Measurements from ENCODE around the gene NETO2. TPM values are rescaled to one million over a fixed set of nuclear protein-coding genes. Genes with fewer than 3 reads are reported as not detected.

Gene NETO2
- total RNA-seq, 1 experiment from 2014 or later, result 54.4 TPM

DNA sequence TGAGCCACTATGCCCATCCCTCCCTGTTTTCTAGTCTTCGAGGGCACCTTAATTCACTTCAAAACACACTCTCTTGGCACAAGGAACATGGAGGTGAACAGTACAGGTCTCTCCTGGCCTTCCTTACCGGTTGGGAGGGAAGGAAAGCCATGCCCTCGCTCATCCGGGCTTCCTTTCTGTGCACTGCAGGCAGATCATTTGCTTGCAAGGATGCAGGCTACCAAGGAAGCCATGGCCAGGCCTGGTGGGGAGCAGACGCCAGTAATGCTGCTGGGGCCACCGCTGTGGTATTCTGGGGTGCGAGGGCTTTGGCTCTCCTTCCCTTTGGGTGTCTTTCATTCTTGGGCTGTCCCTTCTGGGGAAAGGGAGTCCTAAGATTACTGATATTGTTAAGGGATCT lies 89.4 kb downstream of the NETO2 start:
- no peak overlapping the region for H2AFZ ChIP-seq
- POLR2A ChIA-PET (ENCODE audit: unreplicated experiment), result no interaction called here
- no TSS peak for BruUV-seq (replicated peaks)
- intact Hi-C loops (cut with micrococcal nuclease; ENCODE audit: unreplicated experiment), result no loop called here
- CTCF ChIA-PET, result no interaction called here
- no peaks in the 10 kb centered on the region for H3F3A ChIP-seq (ENCODE audit: insufficient read depth, low read depth)
- no peak overlapping the region for H3K4me2 ChIP-seq
- H3K4me3 ChIP-seq, result no peak overlapping the region
- H3K27ac ChIP-seq, result no peak overlapping the region
- H4K20me1 ChIP-seq (ENCODE audit: insufficient read depth), result no peaks in the 10 kb centered on the region
- H3K9me3 ChIP-seq (ENCODE audit: insufficient read depth, low read depth), result no peaks in the 10 kb centered on the region
- TF ChIP-seq EZH2 (IDR thresholded peaks at IDR 0.05; ENCODE audit: low read depth), result no peak
- TF ChIP-seq, protein P1, sequence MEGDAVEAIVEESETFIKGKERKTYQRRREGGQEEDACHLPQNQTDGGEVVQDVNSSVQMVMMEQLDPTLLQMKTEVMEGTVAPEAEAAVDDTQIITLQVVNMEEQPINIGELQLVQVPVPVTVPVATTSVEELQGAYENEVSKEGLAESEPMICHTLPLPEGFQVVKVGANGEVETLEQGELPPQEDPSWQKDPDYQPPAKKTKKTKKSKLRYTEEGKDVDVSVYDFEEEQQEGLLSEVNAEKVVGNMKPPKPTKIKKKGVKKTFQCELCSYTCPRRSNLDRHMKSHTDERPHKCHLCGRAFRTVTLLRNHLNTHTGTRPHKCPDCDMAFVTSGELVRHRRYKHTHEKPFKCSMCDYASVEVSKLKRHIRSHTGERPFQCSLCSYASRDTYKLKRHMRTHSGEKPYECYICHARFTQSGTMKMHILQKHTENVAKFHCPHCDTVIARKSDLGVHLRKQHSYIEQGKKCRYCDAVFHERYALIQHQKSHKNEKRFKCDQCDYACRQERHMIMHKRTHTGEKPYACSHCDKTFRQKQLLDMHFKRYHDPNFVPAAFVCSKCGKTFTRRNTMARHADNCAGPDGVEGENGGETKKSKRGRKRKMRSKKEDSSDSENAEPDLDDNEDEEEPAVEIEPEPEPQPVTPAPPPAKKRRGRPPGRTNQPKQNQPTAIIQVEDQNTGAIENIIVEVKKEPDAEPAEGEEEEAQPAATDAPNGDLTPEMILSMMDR (conservative IDR thresholded peaks at IDR 0.05), result no peak
- no peaks in the 10 kb centered on the region for H3K9me2 ChIP-seq (ENCODE audit: insufficient read depth)
- no peaks in the 10 kb centered on the region for H3K36me3 ChIP-seq (ENCODE audit: low read depth)
- no peak for DNase-seq
- H3K79me2 ChIP-seq (ENCODE audit: low read depth), result no peaks in the 10 kb centered on the region
- H3K27me3 ChIP-seq (ENCODE audit: insufficient read depth, low read depth), result peaks cover 5% of the 10 kb centered on the region; the same call in 1 of the 2 replicates
- no peaks in the 10 kb centered on the region for H3K4me1 ChIP-seq (replicated peaks; ENCODE audit: insufficient read depth)

DNA sequence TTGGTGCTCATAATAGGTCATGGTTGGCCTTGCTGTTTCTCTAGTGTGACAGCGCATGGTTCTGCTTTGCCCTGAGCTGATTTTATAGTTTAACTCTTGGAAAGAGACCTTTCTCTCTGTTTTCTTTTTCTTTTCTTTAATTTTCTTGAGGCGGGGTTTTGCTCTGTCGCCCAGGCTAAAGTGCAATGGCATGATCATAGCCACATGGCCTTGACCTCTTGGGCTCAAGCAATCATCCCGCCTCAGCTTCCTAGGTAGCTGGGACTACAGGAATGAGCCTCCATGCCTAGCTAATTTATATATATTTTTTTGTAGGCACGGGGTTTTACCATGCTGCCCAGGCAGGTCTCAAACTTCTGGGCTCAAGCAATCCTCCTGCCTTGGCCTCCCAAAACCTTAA lies 89.8 kb downstream of the NETO2 start:
- BruUV-seq (replicated peaks), result no TSS peak

DNA sequence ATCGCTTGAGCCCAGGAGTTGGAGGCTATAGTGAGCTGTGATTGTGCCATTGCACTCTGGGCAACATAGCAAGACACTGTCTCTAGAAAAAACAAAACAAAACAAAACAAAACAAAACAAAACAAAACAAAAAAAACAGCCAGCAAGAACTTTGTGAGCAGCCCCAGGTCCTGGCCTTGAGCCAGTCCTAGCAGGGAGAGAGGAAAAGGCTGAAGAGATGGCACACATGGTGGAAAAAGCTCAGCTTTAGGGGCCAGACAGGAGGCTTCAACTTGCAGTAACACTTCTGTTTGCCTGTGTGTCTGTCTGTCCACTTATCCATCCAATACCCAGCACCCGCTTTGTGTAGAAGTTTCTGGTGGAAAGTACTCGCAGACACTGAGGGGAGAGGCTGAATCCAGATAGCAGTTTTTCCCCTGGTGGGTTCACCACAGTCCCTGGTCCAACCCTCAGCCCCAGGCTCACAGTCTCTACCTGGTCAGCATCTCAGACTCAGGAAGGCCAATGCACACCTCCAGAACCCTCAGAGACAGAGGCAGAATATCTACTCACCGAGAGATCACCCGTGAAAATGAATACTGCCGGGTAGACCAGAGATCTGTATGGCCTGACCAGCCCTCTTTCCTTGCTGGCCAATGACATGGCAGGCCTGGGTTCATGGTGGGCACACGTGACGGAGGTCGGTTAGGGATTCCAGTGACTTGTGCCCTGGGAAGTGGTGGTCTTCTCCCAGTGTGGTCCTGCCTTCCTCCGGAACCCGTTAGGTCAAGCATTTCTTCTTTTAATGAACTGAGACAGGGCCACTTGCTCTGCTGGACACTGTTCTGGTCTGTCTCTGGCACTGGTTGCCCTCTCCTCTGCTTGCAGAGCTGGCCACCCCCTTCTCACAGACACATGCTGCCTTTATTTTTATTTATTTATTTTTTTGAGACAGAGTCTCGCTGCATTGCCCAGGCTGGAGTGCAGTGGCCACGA lies 90.8 kb downstream of the NETO2 start:
- intact Hi-C loops (cut with micrococcal nuclease; ENCODE audit: unreplicated experiment), result no loop called here
- H3K9me2 ChIP-seq (ENCODE audit: insufficient read depth), result no peaks in the 10 kb centered on the region
- no peak overlapping the region for H3K27ac ChIP-seq
- H3K4me3 ChIP-seq, result no peak overlapping the region
- H3F3A ChIP-seq (ENCODE audit: insufficient read depth, low read depth), result no peaks in the 10 kb centered on the region
- no peaks in the 10 kb centered on the region for H3K36me3 ChIP-seq (ENCODE audit: low read depth)
- CTCF ChIA-PET, result no interaction called here
- H4K20me1 ChIP-seq (ENCODE audit: insufficient read depth), result no peaks in the 10 kb centered on the region
- DNase-seq, result no peak
- no peaks in the 10 kb centered on the region for H3K4me1 ChIP-seq (replicated peaks; ENCODE audit: insufficient read depth)
- POLR2A ChIA-PET (ENCODE audit: unreplicated experiment), result interaction anchor here (0.6 kb wide), 1 partner anchor 1419 kb away, joined by 7 read pairs; no protein-coding TSS in a partner anchor
- no peak overlapping the region for H3K4me2 ChIP-seq
- H2AFZ ChIP-seq, result no peak overlapping the region
- peaks cover 5% of the 10 kb centered on the region; the same call in 1 of the 2 replicates for H3K27me3 ChIP-seq (ENCODE audit: insufficient read depth, low read depth)
- no peaks in the 10 kb centered on the region for H3K9me3 ChIP-seq (ENCODE audit: insufficient read depth, low read depth)
- no peaks in the 10 kb centered on the region for H3K79me2 ChIP-seq (ENCODE audit: low read depth)
- no peak for TF ChIP-seq EZH2 (IDR thresholded peaks at IDR 0.05; ENCODE audit: low read depth)
- TF ChIP-seq, protein P1 (conservative IDR thresholded peaks at IDR 0.05), result no peak
- no TSS peak for BruUV-seq (replicated peaks)

More for the DNA sequence above, 89.8 kb downstream of the NETO2 start:
- Histone ChIP-seq H3K4me3 (no peak overlapping the region), H3K27ac (no peak overlapping the region), H4K20me1 (ENCODE audit: insufficient read depth) (no peaks in the 10 kb centered on the region), H3K9me3 (ENCODE audit: insufficient read depth, low read depth) (no peaks in the 10 kb centered on the region), H3K79me2 (ENCODE audit: low read depth) (no peaks in the 10 kb centered on the region), H3K36me3 (ENCODE audit: low read depth) (no peaks in the 10 kb centered on the region), H3F3A (ENCODE audit: insufficient read depth, low read depth) (no peaks in the 10 kb centered on the region), H3K27me3 (ENCODE audit: insufficient read depth, low read depth) (peaks cover 5% of the 10 kb centered on the region; the same call in 1 of the 2 replicates), H3K4me1 (replicated peaks; ENCODE audit: insufficient read depth) (no peaks in the 10 kb centered on the region), H3K4me2 (no peak overlapping the region), H2AFZ (no peak overlapping the region), H3K9me2 (ENCODE audit: insufficient read depth) (no peaks in the 10 kb centered on the region)
- CTCF ChIA-PET, result no interaction called here
- DNase-seq, result no peak
- TF ChIP-seq EZH2 (IDR thresholded peaks at IDR 0.05; ENCODE audit: low read depth), result no peak
- POLR2A ChIA-PET (ENCODE audit: unreplicated experiment), result no interaction called here
- intact Hi-C loops (cut with micrococcal nuclease; ENCODE audit: unreplicated experiment), result no loop called here

Measured in PC-9 (cell line).